Jurkat, Clone E6-1 (cell line): Measurements from ENCODE around the gene PMP22.

Experiments
- DNase-seq: peaks from one replicate; pipeline ENCODE4 v3.0.0-alpha.2; 2011; ENCODE audit warnings: low read depth, low spot score
- H3K4me3 ChIP-seq: 2 replicates; pipeline ENCODE4 v1.5.1; 2011; ENCODE audit warnings: mild to moderate bottlenecking, low read length, control low read depth, moderate library complexity

The PMP22 gene

GRCh38 chr17:15278924-15279477 is 13.9 kb upstream of the PMP22 start:
- H3K4me3 ChIP-seq: no peak overlapping the region
- no peak for DNase-seq

GRCh38 chr17:15278380-15278779 is 13.3 kb upstream of the PMP22 start:
- no peak for DNase-seq
- H3K4me3 ChIP-seq: no peak overlapping the region

GRCh38 chr17:15274017-15274416 is 8.9 kb upstream of the PMP22 start:
- no peak for DNase-seq
- H3K4me3 ChIP-seq: no peak overlapping the region

- no peak for DNase-seq
- H3K4me3 ChIP-seq: no peak overlapping the region
Observed at GRCh38 chr17:15273141-15273793, 8.1 kb upstream of the PMP22 start.

GRCh38 chr17:15271741-15272140 is 6.6 kb upstream of the PMP22 start:
- no peak overlapping the region for H3K4me3 ChIP-seq
- no peak for DNase-seq

GRCh38 chr17:15270628-15271381 is 5.7 kb upstream of the PMP22 start:
- H3K4me3 ChIP-seq: no peak overlapping the region
- DNase-seq: no peak

GRCh38 chr17:15269780-15270089 is 4.6 kb upstream of the PMP22 start:
- H3K4me3 ChIP-seq: no peak overlapping the region
- DNase-seq: no peak

GRCh38 chr17:15269087-15269779 is 4.1 kb upstream of the PMP22 start:
- no peak overlapping the region for H3K4me3 ChIP-seq
- no peak for DNase-seq

GRCh38 chr17:15268461-15268860 is 3.3 kb upstream of the PMP22 start:
- DNase-seq: no peak
- H3K4me3 ChIP-seq: no peak overlapping the region

- no peak overlapping the region for H3K4me3 ChIP-seq
- no peak for DNase-seq
Observed at GRCh38 chr17:15267996-15268395, 2.9 kb upstream of the PMP22 start.

- DNase-seq: no peak
- no peak overlapping the region for H3K4me3 ChIP-seq
Observed at GRCh38 chr17:15266325-15267125, 1.4 kb upstream of the PMP22 start.

- no peak for DNase-seq
- H3K4me3 ChIP-seq: no peak overlapping the region
Observed at GRCh38 chr17:15264542-15264941, 584 bp downstream of the PMP22 start.

GRCh38 chr17:15263680-15264079 is 1.4 kb downstream of the PMP22 start:
- H3K4me3 ChIP-seq: no peak overlapping the region
- DNase-seq: no peak

GRCh38 chr17:15263206-15263579 is 1.9 kb downstream of the PMP22 start:
- DNase-seq: no peak
- H3K4me3 ChIP-seq: no peak overlapping the region

GRCh38 chr17:15262291-15263205 is 2.6 kb downstream of the PMP22 start:
- no peak overlapping the region for H3K4me3 ChIP-seq
- no peak for DNase-seq

GRCh38 chr17:15261802-15262290 is 3.3 kb downstream of the PMP22 start:
- H3K4me3 ChIP-seq: no peak overlapping the region
- no peak for DNase-seq

GRCh38 chr17:15261258-15261801 is 3.8 kb downstream of the PMP22 start:
- H3K4me3 ChIP-seq: peak overlapping the region; percentile 50
- no peak for DNase-seq
